ENCODE measurements around the gene ENDOD1. TPM values are rescaled to one million over a fixed set of nuclear protein-coding genes. Genes with fewer than 3 reads are reported as not detected.

The ENDOD1 gene
- total and polyA plus RNA-seq, 4 experiments from 2014 or later: 7.2 to 13.3 (median 11.6) TPM

GRCh38 chr11:95150956-95151684 lies 61.5 kb downstream of the ENDOD1 start:
- H3K9me3 Mint-ChIP-seq: no peaks in the 10 kb centered on the region
- H3K36me3 ChIP-seq (ENCODE audit: insufficient read depth, low read length): no peaks in the 10 kb centered on the region
- CTCF ChIA-PET (ENCODE audit: partially characterized antibody): interaction anchor here (0.6 to 16.1 kb wide), 25 partner anchors 10 to 1192 kb away, joined by 3 to 446 read pairs (median 6); partner anchors contain the start of genes CEP57, ENDOD1, FAM76B and MAML2
- intact Hi-C loops (cut with micrococcal nuclease): loop anchor here (1.0 to 10.0 kb wide), 12 partner anchors 62 to 1276 kb away; partner anchors contain the start of genes C11orf97, CWC15, ENDOD1 and FAM76B
- peak overlapping the region; percentile 80 for H3K27ac ChIP-seq (ENCODE audit: low read depth, low read length)
- POLR2A ChIA-PET (ENCODE audit: partially characterized antibody): interaction anchor here (1.0 to 8.6 kb wide), 11 partner anchors 9 to 639 kb away, joined by 3 to 138 read pairs (median 49); partner anchors contain the start of genes CEP57, ENDOD1, FAM76B and SESN3
- peaks cover 35% of the 10 kb centered on the region for H3K4me1 ChIP-seq (ENCODE audit: insufficient read depth, low read length)
- peaks cover 0 to 4% of the 10 kb centered on the region in 2 donors for H3K36me3 Mint-ChIP-seq
- peak; percentile 91 to 93 (median 91) for DNase-seq
- H3K27me3 Mint-ChIP-seq: peaks cover 2 to 8% of the 10 kb centered on the region in 2 donors
- peak overlapping the region; percentile 90 to 99 (median 97) for H3K27ac Mint-ChIP-seq
- peak overlapping the region; percentile 45 to 87 for H3K4me3 ChIP-seq (ENCODE audit: low read length in 2 of 2)
- H3K27me3 ChIP-seq (ENCODE audit: insufficient read depth, low read length): no peaks in the 10 kb centered on the region
- peak overlapping the region; percentile 85 to 96 (median 90) for H3K4me3 Mint-ChIP-seq
- H3K4me1 Mint-ChIP-seq: peaks cover 26 to 44% (median 36%) of the 10 kb centered on the region in 4 donors
- no peaks in the 10 kb centered on the region for H3K9me3 ChIP-seq (ENCODE audit: control insufficient read depth in 1 of 2, low read length in 2 of 2)

- Mint-ChIP-seq H3K36me3 (peaks cover 3 to 7% of the 10 kb centered on the region in 2 donors), H3K9me3 (no peaks in the 10 kb centered on the region), H3K4me3 (peak overlapping the region; percentile 85 to 96 (median 92)), H3K27me3 (no peaks in the 10 kb centered on the region), H3K4me1 (peaks cover 35 to 61% (median 48%) of the 10 kb centered on the region in 4 donors), H3K27ac (peak overlapping the region; percentile 90 to 99 (median 97))
- Histone ChIP-seq H3K27ac (ENCODE audit: low read depth, low read length) (peak overlapping the region; percentile 78), H3K36me3 (ENCODE audit: insufficient read depth, low read length) (no peaks in the 10 kb centered on the region), H3K4me1 (ENCODE audit: insufficient read depth, low read length) (peaks cover 41% of the 10 kb centered on the region), H3K4me3 (ENCODE audit: low read length in 2 of 2) (peak overlapping the region; percentile 10 to 45), H3K9me3 (ENCODE audit: control insufficient read depth in 1 of 2, low read length in 2 of 2) (no peaks in the 10 kb centered on the region), H3K27me3 (ENCODE audit: insufficient read depth, low read length) (no peaks in the 10 kb centered on the region)
- ChIA-PET POLR2A (ENCODE audit: partially characterized antibody) (interaction anchor here (0.6 to 8.6 kb wide), 20 partner anchors 7 to 1236 kb away, joined by 3 to 138 read pairs (median 8); partner anchors contain the start of genes CCDC82, CEP57, ENDOD1 and FAM76B), CTCF (ENCODE audit: partially characterized antibody) (interaction anchor here (0.9 to 16.1 kb wide), 36 partner anchors 12 to 1412 kb away, joined by 3 to 446 read pairs (median 4); partner anchors contain the start of genes C11orf54, CEP57, CWC15 and ENDOD1)
- peak; percentile 28 to 46 (median 36) for DNase-seq
- intact Hi-C loops (cut with micrococcal nuclease): loop anchor here (5.0 to 10.0 kb wide), 3 partner anchors 366 to 1274 kb away; partner anchors contain the start of gene C11orf97
These were observed 63.5 kb downstream of the ENDOD1 start for GRCh38 chr11:95152876-95153856.

- peak overlapping the region; percentile 78 for H3K27ac ChIP-seq (ENCODE audit: low read depth, low read length)
- Mint-ChIP-seq H3K27ac (peak overlapping the region; percentile 90 to 99 (median 97)), H3K9me3 (no peaks in the 10 kb centered on the region), H3K27me3 (no peaks in the 10 kb centered on the region), H3K4me3 (peak overlapping the region; percentile 85 to 96 (median 92)), H3K36me3 (peaks cover 4 to 7% of the 10 kb centered on the region in 2 donors), H3K4me1 (peaks cover 37 to 64% (median 51%) of the 10 kb centered on the region in 4 donors)
- H3K36me3 ChIP-seq (ENCODE audit: insufficient read depth, low read length): no peaks in the 10 kb centered on the region
- ChIA-PET CTCF (ENCODE audit: partially characterized antibody) (interaction anchor here (0.9 to 16.1 kb wide), 36 partner anchors 11 to 1412 kb away, joined by 3 to 446 read pairs (median 4); partner anchors contain the start of genes C11orf54, CEP57, ENDOD1 and FAM76B), POLR2A (ENCODE audit: partially characterized antibody) (interaction anchor here (0.9 to 8.6 kb wide), 15 partner anchors 10 to 636 kb away, joined by 3 to 138 read pairs (median 10); partner anchors contain the start of genes CEP57, ENDOD1, FAM76B and SESN3)
- peak overlapping the region; percentile 10 to 45 for H3K4me3 ChIP-seq (ENCODE audit: low read length in 2 of 2)
- peaks cover 44% of the 10 kb centered on the region for H3K4me1 ChIP-seq (ENCODE audit: insufficient read depth, low read length)
- H3K27me3 ChIP-seq (ENCODE audit: insufficient read depth, low read length): no peaks in the 10 kb centered on the region
- DNase-seq: no peak
- no peaks in the 10 kb centered on the region for H3K9me3 ChIP-seq (ENCODE audit: control insufficient read depth in 1 of 2, low read length in 2 of 2)
- intact Hi-C loops (cut with micrococcal nuclease): loop anchor here (1.0 to 10.0 kb wide), 4 partner anchors 367 to 1273 kb away; partner anchors contain the start of genes C11orf97 and MAML2
These were observed 64.2 kb downstream of the ENDOD1 start for GRCh38 chr11:95153857-95154246.

- Mint-ChIP-seq H3K27me3 (no peaks in the 10 kb centered on the region), H3K36me3 (peaks cover 4 to 7% of the 10 kb centered on the region in 2 donors), H3K4me3 (peak overlapping the region in 3 of 8 donors; percentile 36 to 96 (median 90)), H3K27ac (peak overlapping the region; percentile 22 to 98 (median 80)), H3K9me3 (no peaks in the 10 kb centered on the region), H3K4me1 (peaks cover 36 to 62% (median 49%) of the 10 kb centered on the region in 4 donors)
- peak; percentile 59 to 71 (median 65) for DNase-seq
- no peaks in the 10 kb centered on the region for H3K27me3 ChIP-seq (ENCODE audit: insufficient read depth, low read length)
- no peaks in the 10 kb centered on the region for H3K36me3 ChIP-seq (ENCODE audit: insufficient read depth, low read length)
- intact Hi-C loops (cut with micrococcal nuclease): loop anchor here (1.0 to 10.0 kb wide), 4 partner anchors 367 to 1273 kb away; partner anchors contain the start of genes C11orf97 and MAML2
- POLR2A ChIA-PET (ENCODE audit: partially characterized antibody): interaction anchor here (0.7 to 8.6 kb wide), 18 partner anchors 9 to 636 kb away, joined by 3 to 138 read pairs (median 4); partner anchors contain the start of genes CEP57, ENDOD1, FAM76B and SESN3
- no peak overlapping the region for H3K27ac ChIP-seq (ENCODE audit: low read depth, low read length)
- no peak overlapping the region for H3K4me3 ChIP-seq (ENCODE audit: low read length in 2 of 2)
- H3K9me3 ChIP-seq (ENCODE audit: control insufficient read depth in 1 of 2, low read length in 2 of 2): no peaks in the 10 kb centered on the region
- H3K4me1 ChIP-seq (ENCODE audit: insufficient read depth, low read length): peaks cover 44% of the 10 kb centered on the region
- CTCF ChIA-PET (ENCODE audit: partially characterized antibody): interaction anchor here (0.7 to 16.1 kb wide), 49 partner anchors 10 to 1309 kb away, joined by 3 to 446 read pairs (median 4); partner anchors contain the start of genes CEP57, ENDOD1, FAM76B and MAML2
These were observed 64.9 kb downstream of the ENDOD1 start for GRCh38 chr11:95154514-95154913.

- Histone ChIP-seq H3K9me3 (ENCODE audit: control insufficient read depth in 1 of 2, low read length in 2 of 2) (no peaks in the 10 kb centered on the region), H3K4me3 (ENCODE audit: low read length in 2 of 2) (no peak overlapping the region), H3K27ac (ENCODE audit: low read depth, low read length) (no peak overlapping the region), H3K4me1 (ENCODE audit: insufficient read depth, low read length) (peaks cover 39% of the 10 kb centered on the region), H3K36me3 (ENCODE audit: insufficient read depth, low read length) (no peaks in the 10 kb centered on the region), H3K27me3 (ENCODE audit: insufficient read depth, low read length) (no peaks in the 10 kb centered on the region)
- H3K4me3 Mint-ChIP-seq: peak overlapping the region in 1 of 8 donors; percentile 46
- no peaks in the 10 kb centered on the region for H3K9me3 Mint-ChIP-seq
- H3K27ac Mint-ChIP-seq: peak overlapping the region in 1 of 7 donors; percentile 90
- CTCF ChIA-PET (ENCODE audit: partially characterized antibody): interaction anchor here (0.8 to 16.1 kb wide), 26 partner anchors 10 to 1308 kb away, joined by 3 to 446 read pairs (median 5); partner anchors contain the start of genes CEP57, ENDOD1, FAM76B and SESN3
- peaks cover 36 to 64% (median 50%) of the 10 kb centered on the region in 4 donors for H3K4me1 Mint-ChIP-seq
- DNase-seq: no peak
- no peaks in the 10 kb centered on the region for H3K27me3 Mint-ChIP-seq
- POLR2A ChIA-PET (ENCODE audit: partially characterized antibody): interaction anchor here (0.6 to 8.6 kb wide), 12 partner anchors 10 to 635 kb away, joined by 3 to 138 read pairs (median 45); partner anchors contain the start of genes CEP57, ENDOD1, FAM76B and SESN3
- intact Hi-C loops (cut with micrococcal nuclease): loop anchor here (10.0 kb wide), 1 partner anchor 641 kb away; the partner anchor contains the start of gene C11orf97
- peaks cover 4 to 7% of the 10 kb centered on the region in 2 donors for H3K36me3 Mint-ChIP-seq
These were observed 65.7 kb downstream of the ENDOD1 start for GRCh38 chr11:95155385-95155784.
